HG03025 (cell line): ENCODE data around the gene BCL2L12.
A peak's percentile ranks its signal among the peaks of the same experiment; 100 is the strongest.

Experiments
- ATAC-seq: cut with Tn5 transposase; IDR thresholded peaks from one replicate; pipeline ENCODE4 v1.9.1; 2021; ENCODE audit warnings: mild to moderate bottlenecking, moderate library complexity; ENCODE audit not compliant: unreplicated experiment, low FRiP score

The BCL2L12 gene

DNA sequence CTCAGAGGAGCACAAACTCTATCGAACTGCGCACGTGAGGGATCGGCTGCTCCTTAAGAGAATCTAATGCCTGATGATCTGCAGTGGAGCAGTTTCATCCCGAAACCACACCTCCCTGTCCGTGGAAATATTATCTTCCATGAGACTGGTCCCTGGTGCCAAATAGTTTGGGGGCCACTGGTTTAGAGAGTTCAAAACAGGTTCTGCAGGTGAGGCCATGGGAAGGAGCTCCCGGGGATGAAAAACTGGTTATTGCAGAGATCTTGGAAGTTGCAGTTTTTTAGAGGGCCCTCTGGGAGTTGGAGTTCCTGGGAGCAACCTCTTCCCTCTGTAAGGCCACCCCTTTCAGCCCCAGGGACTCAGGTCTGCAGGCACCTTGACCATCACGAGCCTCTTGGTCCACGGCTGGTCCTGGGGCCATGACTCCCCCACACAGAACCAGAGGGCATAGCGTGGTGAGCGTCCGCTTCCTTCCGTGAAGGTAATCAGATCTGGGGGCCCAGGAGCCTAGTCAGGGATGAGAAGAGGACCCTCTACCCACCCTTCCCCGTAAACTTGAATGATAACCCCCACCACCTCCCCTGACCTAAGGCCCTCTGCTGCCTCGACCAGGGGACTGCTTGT, 5.3 kb upstream of the BCL2L12 start:
- no peak for ATAC-seq

DNA sequence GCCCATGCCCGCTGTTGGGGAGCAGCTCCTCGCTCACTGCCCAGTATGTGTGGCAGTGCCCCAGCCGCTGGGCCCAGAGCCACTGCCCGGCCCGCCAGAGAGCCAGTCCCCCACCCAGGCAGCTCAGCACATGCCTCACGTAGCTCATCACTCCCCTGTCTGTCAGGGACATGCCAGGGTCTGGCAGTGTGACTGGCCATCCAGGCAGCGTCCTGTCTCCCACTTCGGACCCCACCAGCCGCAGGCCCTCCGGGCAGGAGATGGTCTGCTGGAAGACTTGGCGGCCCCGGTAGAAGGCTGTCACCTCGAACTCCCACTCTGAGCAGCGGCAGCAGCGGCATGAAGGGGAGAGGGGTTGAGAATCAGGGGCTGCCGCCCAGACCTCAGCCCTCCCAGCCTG, 3.7 kb upstream of the BCL2L12 start:
- ATAC-seq: no peak

DNA sequence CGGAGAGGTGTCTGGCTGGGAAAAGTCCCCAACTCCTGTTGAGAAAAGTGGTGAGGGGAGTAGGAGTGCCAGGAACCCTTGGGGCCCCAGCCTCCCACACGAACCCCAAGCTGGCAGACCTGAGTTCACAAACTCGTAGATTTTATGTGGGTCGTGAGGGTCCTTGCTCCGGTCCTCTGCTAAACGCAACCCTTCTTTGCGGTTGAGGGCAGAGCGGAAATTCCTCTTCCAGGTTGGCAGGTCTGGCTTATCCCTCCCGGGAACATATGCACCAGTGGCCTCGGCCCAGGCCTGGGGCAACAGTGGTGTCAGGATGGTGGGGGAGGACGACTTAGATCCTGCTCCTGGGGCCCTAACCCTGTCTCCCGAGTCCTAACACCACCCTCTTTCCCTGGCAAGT, 2.5 kb upstream of the BCL2L12 start:
- ATAC-seq: no peak

DNA sequence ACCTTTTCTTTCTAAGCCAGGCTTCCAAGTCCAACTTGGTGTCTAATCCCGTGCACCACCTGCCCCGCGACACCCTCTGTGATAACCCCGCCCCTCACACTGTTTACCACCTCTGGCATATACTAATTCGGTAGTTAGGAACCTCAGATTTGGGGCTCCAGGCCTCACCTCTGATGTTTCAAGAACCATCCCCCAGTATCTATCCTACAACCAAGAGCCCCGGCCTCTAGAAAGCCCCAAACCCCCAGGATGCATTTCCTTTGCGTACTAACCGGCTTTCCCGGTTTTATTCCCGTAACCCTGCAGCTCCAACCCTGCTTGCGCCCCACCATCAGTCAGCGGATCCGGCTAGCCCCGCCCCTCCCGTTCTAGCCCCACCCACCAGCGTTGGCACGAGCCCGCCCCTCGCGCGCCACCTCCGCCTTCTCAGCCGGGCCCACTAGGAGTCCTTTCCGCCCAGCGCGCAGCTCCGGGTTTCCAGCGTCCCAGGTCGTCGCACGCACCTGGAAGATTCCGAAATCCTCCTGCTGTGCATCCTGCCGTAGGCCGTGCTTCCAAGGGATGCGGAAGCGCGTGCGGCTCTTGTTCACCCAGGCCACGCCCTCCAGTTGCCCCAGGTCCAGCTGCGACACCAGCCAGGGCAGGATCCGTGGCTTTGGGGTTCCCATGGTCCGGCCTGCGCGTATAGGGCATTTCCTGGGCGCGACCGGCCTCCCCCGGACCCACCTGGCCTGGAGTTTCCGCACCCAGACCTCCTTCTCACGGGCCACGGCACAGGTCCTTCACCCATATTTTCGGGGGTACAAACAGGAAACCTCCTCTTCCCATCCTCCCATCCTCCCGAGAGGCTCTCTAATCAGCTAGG, 1.3 kb upstream of the BCL2L12 start:
- ATAC-seq: no peak

DNA sequence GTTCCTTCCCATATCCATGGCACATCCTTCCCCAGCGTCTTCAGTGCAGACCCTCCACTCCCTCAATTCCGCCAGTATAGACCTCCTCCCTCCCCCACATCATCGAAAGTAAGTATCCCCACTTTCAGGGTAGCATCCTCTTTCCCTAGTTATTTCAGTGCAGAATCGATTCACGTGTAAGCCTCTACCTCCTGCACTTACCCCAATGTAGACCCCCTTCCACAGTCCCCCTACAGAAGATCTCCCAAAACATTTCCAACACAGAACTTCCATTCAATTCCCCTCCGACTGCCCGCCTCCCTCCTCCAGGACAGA, 740 bp upstream of the BCL2L12 start:
- ATAC-seq: no peak

DNA sequence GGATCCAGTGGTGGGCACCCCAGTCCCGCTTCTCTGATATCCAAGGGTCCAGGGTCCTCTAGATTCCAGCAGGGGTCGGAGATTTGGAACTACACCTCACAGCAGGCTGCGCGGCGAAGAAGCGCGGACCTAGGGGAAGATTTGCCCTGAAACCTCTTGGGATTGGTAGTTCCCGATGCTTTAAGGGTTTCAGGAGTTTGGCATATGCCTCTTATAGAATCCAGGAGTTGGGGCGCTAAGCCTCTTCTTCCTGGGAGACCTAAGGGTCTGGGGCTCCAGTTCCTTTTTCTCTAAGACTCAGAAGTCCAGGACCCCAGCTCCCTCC, 349 bp downstream of the BCL2L12 start:
- ATAC-seq: no peak

DNA sequence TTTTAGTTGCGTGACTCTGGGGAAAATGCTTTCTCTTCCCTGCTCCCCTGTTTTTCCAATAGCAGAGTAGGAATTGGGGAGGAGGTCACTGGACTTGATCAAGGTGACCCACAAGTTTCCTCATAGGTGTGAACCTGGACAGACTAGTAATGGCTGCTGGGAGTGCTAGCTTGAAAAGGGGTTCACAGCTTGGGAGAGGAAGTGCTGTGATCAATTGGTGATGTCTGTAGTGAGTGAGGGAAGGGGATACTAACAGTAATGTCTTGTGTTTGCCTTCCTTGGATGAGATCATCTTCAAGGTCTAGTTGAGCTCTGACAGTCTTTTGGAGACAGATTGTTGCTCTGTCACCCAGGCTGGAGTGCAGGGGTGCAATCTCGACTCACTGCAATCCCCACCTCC, 1.7 kb downstream of the BCL2L12 start:
- ATAC-seq: no peak

DNA sequence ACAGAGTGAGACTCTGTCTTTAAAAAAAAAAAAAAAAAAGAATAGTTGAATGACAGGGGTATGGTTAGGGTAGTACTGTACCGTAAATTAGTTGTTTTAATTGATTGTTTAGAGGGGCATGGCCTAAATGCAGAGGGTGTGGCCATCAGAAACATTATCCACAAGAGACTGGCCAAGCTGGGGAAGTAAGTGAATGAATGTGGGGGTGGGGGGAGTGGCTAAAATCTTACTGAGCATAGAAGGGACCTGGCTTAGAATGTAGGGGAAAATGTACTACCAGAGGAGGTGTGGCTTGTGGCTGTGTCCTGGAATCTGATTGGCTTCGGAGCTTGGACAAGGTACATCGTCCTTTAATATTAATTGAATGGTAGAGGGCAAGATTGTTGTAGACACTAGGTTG, 3.8 kb downstream of the BCL2L12 start:
- no peak for ATAC-seq

DNA sequence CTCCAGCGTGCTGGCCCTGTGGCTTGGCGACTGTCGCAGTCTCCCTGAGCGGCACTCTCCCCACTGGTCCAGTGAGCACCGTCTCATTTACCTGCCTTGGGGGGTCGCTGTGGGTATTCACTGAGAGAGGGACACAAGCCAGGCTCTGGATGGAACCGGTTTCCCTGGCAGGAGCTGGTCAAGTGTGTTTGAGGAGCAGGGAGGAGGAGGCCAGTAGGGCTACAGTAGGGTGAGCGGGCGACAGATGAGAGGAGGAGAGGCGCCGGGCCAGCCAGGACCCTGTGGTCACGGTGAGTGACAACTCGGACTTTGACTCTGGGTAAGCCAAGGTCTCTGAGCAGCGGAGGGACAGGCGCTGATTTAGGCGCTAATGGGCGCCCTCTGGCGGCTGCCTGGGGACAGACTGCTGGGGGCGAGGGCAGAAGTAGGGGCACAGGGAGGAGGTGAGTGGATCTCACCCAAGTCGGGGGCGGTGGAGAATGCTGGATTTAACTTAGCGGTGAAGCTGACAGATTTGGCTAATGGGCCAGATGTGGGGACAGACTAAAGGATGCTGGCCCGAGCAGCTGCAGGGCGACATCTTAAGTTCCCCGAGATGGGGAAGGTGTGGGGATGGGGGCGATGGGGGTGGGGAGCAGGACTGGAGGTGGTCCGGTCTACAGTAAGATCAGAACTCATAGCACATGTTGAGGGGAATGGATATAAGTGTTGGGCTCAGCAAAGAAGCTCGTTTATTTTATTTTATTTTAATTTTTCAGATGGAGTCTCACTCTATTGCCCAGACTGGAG, 6.6 kb downstream of the BCL2L12 start:
- ATAC-seq: no peak

DNA sequence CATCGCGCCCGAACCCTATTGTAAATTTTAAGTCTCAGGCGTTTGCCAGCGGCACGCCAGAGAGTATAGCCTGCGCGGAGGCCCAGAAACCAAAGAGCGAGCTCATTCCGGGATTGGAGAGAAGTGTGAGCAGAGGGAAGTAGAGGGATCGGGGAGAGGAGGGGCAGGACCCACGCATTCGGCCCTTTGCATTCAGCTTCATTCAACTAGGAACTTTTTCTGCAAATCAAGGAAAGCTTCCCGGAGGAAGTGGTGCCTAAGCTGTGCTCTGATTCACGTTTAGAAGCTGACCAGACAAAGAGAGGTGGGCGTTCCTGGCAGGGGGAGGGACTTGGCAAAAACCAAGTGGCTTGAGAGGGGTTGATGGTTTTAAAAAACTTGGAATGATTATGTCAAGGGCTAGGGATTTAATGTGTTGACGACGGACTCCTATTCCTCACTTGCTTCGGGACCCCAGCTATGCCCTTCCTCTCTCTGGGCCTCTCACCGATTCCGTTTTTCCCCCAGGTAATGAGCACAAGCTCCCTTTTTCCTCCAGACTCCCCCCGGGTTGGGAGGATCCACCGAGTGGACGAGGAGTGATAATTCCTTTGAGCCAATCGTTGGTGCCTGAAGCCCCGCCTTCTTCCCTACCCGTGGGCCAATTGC, 10.5 kb downstream of the BCL2L12 start:
- peak; percentile 19 for ATAC-seq

DNA sequence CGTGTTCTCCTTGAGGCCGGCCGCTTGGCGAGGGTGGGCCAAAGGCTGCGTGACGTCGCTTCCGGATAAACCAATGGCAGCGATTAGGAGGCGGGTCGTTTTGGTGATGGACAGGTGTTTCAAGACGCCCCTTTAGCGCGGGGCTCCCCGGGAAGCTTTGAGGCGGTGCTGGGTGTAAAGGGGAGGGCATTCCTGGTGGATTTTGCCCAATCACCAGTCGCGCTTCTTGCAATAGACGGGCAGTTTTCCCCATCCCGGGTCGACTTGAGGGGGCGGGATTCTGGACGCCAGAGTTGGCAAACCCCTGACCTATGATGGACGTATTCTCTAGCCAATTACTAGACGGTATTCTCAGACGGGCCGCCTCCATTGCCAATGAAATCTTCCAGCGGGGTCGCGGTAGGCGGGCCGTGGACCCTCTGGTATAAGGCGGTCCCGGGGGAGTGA, 11.1 kb downstream of the BCL2L12 start:
- peak; percentile 65 for ATAC-seq

DNA sequence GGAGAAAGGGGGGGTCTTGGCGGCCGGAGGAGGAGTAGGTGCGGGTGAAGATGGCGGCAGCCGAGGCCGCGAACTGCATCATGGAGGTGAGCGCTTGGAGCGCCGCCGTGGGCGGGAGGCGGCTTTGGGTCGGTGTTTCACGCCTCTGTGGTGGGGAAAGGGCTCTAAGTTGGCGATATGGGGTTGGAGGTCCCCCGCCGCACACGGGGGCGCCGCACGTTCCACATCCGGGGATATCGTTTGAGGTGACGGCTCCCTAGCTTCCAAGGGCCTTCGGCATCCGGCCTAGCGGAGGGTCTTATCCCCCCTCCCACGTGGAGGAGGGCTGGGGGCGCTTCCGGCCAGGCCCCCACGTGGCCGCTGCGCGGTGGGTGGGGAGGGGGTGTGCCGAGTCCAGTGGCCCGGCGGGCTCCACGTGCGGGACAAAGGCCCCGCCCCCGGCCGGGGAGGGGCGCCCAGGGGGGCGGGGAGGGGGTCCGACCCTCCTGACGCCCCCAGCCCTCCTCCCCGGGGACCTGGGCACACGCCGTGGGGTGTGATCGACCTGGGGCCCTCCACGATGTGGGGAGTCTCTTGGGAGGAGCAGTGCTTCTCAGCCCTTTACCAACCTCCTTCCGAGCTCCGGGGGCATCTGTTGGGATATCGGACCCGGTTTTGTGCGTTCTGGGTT, 11.6 kb downstream of the BCL2L12 start, which contains the start of gene PRMT1:
TSS of gene PRMT1 (plus strand) at position 41 of the 670 bp plus-strand sequence. CDS start at position 51, 10 bp downstream.
- no peak for ATAC-seq

DNA sequence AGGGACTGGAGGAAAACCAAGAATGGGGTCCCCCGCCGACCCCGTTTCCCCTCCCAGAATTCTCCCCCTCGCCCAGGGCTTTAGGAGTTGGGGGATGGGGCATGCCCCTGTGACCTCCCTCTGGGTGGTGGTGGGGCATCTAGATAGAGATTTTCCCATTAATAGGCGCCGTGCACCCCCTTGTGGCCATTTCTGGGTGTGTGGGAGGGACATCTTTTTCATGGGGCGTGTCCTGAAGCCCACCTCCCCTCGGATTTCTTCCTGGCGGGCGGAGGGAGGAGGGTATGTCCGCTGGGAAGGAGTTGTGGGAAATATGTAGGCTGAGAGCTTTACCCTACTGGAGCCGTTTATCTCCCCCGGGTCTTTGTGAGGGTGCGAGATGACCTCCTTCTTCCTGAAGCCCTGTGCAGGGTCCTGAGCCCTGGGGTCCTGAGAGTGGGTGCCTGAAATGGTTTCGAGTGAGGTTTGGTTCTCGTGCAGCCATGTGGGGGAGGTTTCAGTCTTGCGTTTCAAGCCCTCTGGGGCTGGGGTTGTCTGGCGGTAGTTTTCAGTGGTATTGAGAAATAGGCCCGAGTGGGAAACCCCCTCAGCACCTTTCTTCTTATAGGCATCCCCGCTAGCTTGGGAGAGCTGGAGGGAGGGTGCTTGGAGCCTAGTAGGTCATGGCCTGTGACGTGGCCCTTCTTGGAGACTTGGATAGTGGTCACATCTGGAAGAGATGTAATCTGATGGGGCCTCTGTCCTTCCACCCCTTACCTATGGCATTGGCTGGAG, 12.4 kb downstream of the BCL2L12 start:
- ATAC-seq: no peak

DNA sequence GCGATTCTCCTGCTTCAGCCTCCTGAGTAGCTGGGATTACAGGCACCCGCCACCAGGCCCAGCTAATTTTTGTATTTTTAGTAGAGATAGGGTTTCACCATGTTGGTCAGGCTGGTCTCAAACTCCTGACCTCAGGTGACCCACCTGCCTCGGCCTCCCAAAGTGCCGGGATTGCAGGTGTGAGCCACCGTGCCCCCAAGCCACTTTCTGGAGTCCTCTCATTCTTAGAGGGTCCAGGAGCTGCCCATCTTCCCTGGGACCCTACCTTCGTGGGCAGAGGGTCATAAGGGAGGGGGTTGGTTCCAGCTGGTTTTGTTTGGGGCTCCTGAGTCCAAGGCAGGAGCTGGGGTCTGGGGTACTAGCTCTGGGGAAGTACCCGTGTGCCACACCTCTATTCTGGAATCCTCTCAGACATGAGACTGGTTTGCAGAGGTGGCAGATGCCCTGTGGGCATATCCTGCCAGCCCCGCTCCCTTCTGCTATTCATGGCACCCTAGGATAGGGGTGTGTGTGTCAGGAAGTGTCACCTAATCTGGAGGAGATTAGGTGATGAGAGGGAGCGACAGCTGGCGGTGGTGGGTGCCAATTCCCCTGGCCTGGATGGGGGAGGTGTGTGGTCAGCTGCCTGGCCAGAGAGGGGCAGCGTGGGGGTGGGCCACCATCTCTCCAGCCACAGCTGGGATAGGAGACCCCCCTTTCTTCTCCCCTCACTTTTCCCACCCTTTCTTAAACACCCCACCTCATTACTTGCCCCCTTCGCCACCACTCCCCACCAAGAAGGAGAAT, 13.4 kb downstream of the BCL2L12 start:
- ATAC-seq: no peak

DNA sequence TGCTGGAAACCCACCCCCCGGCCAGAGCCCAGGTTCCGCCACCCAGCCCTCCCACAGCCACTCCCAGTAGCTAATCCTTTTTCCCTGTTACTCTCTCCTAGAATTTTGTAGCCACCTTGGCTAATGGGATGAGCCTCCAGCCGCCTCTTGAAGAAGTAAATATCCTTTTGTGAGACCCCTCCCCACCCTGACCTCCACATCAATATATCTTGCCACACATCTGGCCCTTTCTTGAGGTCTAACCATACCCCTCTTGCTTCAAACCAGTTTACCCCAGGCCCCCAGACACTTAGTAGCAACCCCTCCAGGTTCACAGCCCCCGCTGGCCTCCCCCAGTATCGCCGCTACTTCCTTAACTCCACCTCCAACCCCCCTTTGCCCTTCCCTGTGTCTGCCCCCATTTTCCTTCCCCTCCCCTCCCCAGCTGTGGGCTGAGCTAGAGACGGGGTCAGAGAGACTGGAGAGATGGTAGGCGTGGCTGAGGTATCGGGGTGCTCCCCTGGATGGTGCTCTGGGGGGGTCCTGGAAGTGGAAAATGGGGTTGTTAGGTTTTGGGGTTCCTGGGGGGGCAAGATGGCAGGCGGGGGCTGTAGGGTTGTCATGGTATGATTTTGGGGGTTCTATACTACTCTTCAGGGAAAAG, 14.2 kb downstream of the BCL2L12 start:
- no peak for ATAC-seq

DNA sequence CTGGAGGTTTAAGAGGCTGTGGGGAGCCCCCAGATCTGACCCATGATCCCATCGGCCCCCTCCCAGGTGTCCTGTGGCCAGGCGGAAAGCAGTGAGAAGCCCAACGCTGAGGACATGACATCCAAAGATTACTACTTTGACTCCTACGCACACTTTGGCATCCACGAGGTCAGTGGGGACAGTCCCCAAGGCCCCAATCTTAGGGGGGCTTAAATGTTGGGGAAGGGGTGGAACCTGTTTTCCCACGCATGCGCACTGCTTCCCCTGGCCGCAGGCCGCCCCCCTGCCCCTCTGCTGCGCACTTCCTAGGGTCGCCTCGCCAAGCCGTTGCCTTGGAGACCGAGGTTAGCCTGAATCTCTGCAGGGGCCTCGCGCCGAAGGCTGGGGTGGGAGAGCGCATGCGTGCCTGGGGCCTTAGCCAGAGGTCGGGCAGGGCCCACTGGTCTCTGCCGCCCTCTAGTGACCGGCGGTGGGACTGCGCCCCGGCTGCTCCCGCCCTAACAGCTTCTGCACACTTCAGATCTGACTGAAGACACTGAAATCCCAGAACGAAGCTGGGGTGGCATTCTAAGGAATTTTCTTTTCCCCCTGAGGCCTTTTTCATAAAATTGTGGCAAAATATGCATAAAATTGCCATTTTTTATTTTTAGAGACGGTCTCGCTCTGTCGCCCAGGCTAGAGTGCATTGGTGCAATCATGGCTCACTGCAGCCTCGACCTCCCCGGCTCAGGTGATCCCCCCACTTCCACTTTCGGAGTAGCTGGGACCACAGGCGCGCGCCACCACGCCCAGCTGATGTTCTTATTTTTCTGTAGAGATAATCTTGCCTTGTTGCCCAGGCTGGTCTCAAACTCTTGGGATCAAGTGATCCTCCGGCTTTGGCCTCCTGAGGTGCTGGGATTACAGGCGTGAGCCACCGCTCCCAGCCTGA, 15.0 kb downstream of the BCL2L12 start:
- ATAC-seq: no peak

DNA sequence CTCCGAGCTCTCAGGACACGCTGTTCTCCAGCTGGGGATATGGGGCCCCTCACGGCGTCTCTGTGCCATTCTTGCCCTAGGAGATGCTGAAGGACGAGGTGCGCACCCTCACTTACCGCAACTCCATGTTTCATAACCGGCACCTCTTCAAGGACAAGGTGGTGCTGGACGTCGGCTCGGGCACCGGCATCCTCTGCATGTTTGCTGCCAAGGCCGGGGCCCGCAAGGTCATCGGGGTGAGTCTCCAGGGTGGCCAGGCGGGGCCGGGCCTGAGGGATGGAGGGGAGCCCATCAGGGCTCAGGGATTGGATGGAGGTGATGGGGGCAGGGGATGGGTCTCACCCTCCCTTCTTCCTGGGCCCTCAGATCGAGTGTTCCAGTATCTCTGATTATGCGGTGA, 16.1 kb downstream of the BCL2L12 start:
- no peak for ATAC-seq
